Measurements from ENCODE around the gene FCHSD2. TPM values are rescaled to one million over a fixed set of nuclear protein-coding genes. Genes with fewer than 3 reads are reported as not detected.

Gene FCHSD2
- total RNA-seq, 1 experiment from 2014 or later, result 4.1 TPM

GRCh38 chr11:73173755-73174494, 31.8 kb upstream of the FCHSD2 start:
- no peak for DNase-seq (ENCODE audit: extremely low read depth, low read depth)

- no peak for DNase-seq (ENCODE audit: extremely low read depth, low read depth)
Observed at GRCh38 chr11:73172992-73173656, 31.0 kb upstream of the FCHSD2 start.

- no peak for DNase-seq (ENCODE audit: extremely low read depth, low read depth)
Observed at GRCh38 chr11:73171436-73172161, 29.5 kb upstream of the FCHSD2 start.

- DNase-seq (ENCODE audit: extremely low read depth, low read depth), result no peak
Observed at GRCh38 chr11:73170140-73170539, 28.0 kb upstream of the FCHSD2 start.

- no peak for DNase-seq (ENCODE audit: extremely low read depth, low read depth)
Observed at GRCh38 chr11:73168925-73169579, 26.9 kb upstream of the FCHSD2 start.

- DNase-seq (ENCODE audit: extremely low read depth, low read depth), result no peak
Observed at GRCh38 chr11:73167363-73167954, 25.3 kb upstream of the FCHSD2 start.

- no peak for DNase-seq (ENCODE audit: extremely low read depth, low read depth)
Observed at GRCh38 chr11:73164803-73165540, 22.9 kb upstream of the FCHSD2 start.

- DNase-seq (ENCODE audit: extremely low read depth, low read depth), result no peak
Observed at GRCh38 chr11:73163638-73164174, 21.6 kb upstream of the FCHSD2 start.

- DNase-seq (ENCODE audit: extremely low read depth, low read depth), result no peak
Observed at GRCh38 chr11:73162196-73162740, 20.1 kb upstream of the FCHSD2 start.

GRCh38 chr11:73160005-73160760, 18.1 kb upstream of the FCHSD2 start:
- DNase-seq (ENCODE audit: extremely low read depth, low read depth), result no peak

GRCh38 chr11:73159297-73159696, 17.2 kb upstream of the FCHSD2 start:
- DNase-seq (ENCODE audit: extremely low read depth, low read depth), result no peak

GRCh38 chr11:73158356-73159051, 16.4 kb upstream of the FCHSD2 start:
- DNase-seq (ENCODE audit: extremely low read depth, low read depth), result no peak

GRCh38 chr11:73157101-73158010, 15.2 kb upstream of the FCHSD2 start:
- DNase-seq (ENCODE audit: extremely low read depth, low read depth), result no peak

- DNase-seq (ENCODE audit: extremely low read depth, low read depth), result no peak
Observed at GRCh38 chr11:73156686-73157085, 14.6 kb upstream of the FCHSD2 start.

GRCh38 chr11:73156114-73156513, 14.0 kb upstream of the FCHSD2 start:
- no peak for DNase-seq (ENCODE audit: extremely low read depth, low read depth)

GRCh38 chr11:73155102-73155501, 13.0 kb upstream of the FCHSD2 start:
- DNase-seq (ENCODE audit: extremely low read depth, low read depth), result no peak

GRCh38 chr11:73154178-73154577, 12.1 kb upstream of the FCHSD2 start:
- DNase-seq (ENCODE audit: extremely low read depth, low read depth), result no peak
